ENCODE results near the gene ABCC8. TPM values are rescaled to one million over a fixed set of nuclear protein-coding genes. Genes with fewer than 3 reads are reported as not detected.

ABCC8 gene
- total RNA-seq, 4 donors from 2014 or later: 0.23 to 1.9 (median 0.62) TPM; not detected in 1

GRCh38 chr11:17343907-17344306 is 132.7 kb downstream of the ABCC8 start:
- no peak for ATAC-seq
- Histone ChIP-seq H3K27ac (no peak overlapping the region), H3K36me3 (no peaks in the 10 kb centered on the region), H3K9me3 (no peaks in the 10 kb centered on the region), H3K4me3 (no peak overlapping the region), H3K4me1 (no peaks in the 10 kb centered on the region), H3K27me3 (no peaks in the 10 kb centered on the region)
- 40 to 67% methylated on average over 1 of the region's 1 CpG for WGBS, 2 donors (ENCODE audit: low coverage in 1 of 2)
- no peak for TF ChIP-seq POLR2AphosphoS5 (IDR thresholded peaks at IDR 0.05)
- TF ChIP-seq EP300 (IDR thresholded peaks at IDR 0.05): no peak
- TF ChIP-seq POLR2A (IDR thresholded peaks at IDR 0.05): no peak

DNA sequence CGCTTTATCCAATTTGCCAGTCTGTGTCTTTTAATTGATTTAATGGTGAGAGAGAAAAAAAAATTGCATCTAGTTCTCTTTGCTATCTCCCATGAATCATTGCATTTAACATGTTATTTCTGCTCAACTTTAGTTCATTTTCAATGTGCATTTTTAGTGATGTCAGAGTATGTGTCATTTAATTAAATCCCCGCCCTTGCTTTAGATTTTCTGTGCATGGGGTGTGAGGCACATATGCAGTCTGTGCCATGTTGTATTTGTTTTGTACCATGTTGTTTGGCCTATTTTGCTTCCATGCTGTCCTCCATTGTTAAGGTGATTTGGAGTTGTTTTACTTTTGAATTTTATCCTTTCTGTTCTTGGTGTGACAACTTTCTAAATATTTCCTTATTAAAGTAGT is 133.4 kb downstream of the ABCC8 start:
- H3K4me3 ChIP-seq: no peak overlapping the region
- no peak overlapping the region for H3K27ac ChIP-seq
- no peaks in the 10 kb centered on the region for H3K27me3 ChIP-seq
- H3K4me1 ChIP-seq: no peaks in the 10 kb centered on the region
- 95 to 100% methylated on average over 1 to 2 of the region's 2 CpGs for WGBS, 2 donors (ENCODE audit: low coverage in 1 of 2)
- no peaks in the 10 kb centered on the region for H3K9me3 ChIP-seq
- TF ChIP-seq POLR2A (IDR thresholded peaks at IDR 0.05) (no peak), EP300 (IDR thresholded peaks at IDR 0.05) (no peak), POLR2AphosphoS5 (IDR thresholded peaks at IDR 0.05) (no peak), CTCF (IDR thresholded peaks at IDR 0.05) (no peak)
- ATAC-seq: no peak
- H3K36me3 ChIP-seq: no peaks in the 10 kb centered on the region

Other genes starting within 250 kb of the ABCC8 start
- 10 to 100 TPM; 41.1 to 79.5 (median 47.5) TPM for gene NUCB2, start 200.1 kb downstream of the ABCC8 start, total RNA-seq
- 1 to 10 TPM; 2.7 to 4.7 (median 3.9) TPM for gene NCR3LG1, start 125.0 kb downstream of the ABCC8 start, total RNA-seq
- gene KCNJ11, start 88.2 kb downstream of the ABCC8 start, total RNA-seq: 1 to 10 TPM in 3 of 4 donors, under 1 TPM in 1; 0.67 to 4.0 (median 2.8) TPM
- gene USH1C, start 67.6 kb upstream of the ABCC8 start, total RNA-seq: 1 to 10 TPM in 1 of 4 donors, not detected in 3; 1.1 TPM
- gene OTOG, start 70.4 kb upstream of the ABCC8 start, total RNA-seq: not detected
- not detected for gene MYOD1, start 242.7 kb upstream of the ABCC8 start, total RNA-seq